ENCODE data around the gene DPY19L1.

DNA sequence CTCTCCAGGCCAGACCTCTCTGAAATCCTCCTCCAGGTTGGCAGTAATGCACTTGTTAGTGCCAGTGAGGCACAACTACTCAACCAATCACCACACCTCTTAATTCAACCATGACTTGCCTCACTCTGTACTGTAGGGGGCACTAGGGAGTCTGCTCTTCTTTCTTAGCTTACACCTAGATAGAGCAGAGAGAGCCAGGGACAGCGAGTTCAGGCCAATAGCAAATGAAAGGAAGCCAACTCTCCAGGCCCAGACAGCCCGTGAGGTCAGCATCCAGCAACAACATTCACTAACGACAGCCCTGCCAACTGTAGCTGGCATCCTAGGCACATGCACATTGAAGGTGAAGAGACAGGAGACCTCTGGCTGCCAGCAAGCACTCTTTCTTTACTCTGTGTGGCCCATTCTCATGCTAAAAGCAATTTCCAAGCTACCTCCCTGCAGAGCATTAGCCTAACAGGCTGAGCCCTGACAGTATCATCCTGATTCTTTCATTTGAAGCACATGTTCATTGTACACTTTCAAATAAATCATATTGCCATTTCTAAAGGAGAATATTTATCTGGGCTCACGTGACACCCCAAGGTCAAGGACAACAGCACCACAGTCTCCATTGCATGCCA lies 136.3 kb downstream of the DPY19L1 start:
- TF ChIP-seq POLR2A (IDR thresholded peaks at IDR 0.05): no peak
- no peak for TF ChIP-seq EP300 (IDR thresholded peaks at IDR 0.05)
- TF ChIP-seq, protein P1, sequence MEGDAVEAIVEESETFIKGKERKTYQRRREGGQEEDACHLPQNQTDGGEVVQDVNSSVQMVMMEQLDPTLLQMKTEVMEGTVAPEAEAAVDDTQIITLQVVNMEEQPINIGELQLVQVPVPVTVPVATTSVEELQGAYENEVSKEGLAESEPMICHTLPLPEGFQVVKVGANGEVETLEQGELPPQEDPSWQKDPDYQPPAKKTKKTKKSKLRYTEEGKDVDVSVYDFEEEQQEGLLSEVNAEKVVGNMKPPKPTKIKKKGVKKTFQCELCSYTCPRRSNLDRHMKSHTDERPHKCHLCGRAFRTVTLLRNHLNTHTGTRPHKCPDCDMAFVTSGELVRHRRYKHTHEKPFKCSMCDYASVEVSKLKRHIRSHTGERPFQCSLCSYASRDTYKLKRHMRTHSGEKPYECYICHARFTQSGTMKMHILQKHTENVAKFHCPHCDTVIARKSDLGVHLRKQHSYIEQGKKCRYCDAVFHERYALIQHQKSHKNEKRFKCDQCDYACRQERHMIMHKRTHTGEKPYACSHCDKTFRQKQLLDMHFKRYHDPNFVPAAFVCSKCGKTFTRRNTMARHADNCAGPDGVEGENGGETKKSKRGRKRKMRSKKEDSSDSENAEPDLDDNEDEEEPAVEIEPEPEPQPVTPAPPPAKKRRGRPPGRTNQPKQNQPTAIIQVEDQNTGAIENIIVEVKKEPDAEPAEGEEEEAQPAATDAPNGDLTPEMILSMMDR (IDR thresholded peaks at IDR 0.05): no peak
